PC-3 (cell line): ENCODE measurements around the gene UCN3. TPM values are rescaled to one million over a fixed set of nuclear protein-coding genes. Genes with fewer than 3 reads are reported as not detected.
A peak's percentile ranks its signal among the peaks of the same experiment; 100 is the strongest.

Experiments used
- ATAC-seq: fragments of 200-7000 bp; cut with Tn5 transposase; 2 replicates; pipeline ENCODE4 v1.9.1; 2020; ENCODE audit warnings: mild to moderate bottlenecking, moderate library complexity
- BruUV-seq: library from RNA; stranded (reverse); fragments of 400-500 nt; replicated peaks from 2 replicates; lab custom pipeline; 2021; lab: Mats Ljungman, UMichigan
- CTCF ChIA-PET: fragments of 300-600 bp; sonication (Branson Sonifier 250); formaldehyde crosslinking; loops from one replicate; lab custom pipeline; 2022; ENCODE audit warnings: antibody characterized with exemption; lab: Charles Lee
- POLR2A ChIA-PET: fragments of 300-600 bp; sonication (Branson Sonifier 250); formaldehyde crosslinking; loops from one replicate; lab custom pipeline; 2022; ENCODE audit warnings: antibody characterized with exemption; ENCODE audit not compliant: unreplicated experiment; lab: Charles Lee
- DNase-seq: peaks from one replicate; pipeline ENCODE4 v3.0.0-alpha.2; 2015
- H2AFZ ChIP-seq: fragments of 300-600 bp; sonication (generic); 2 replicates; pipeline ENCODE4 v1.6.0; 2016; ENCODE audit warnings: antibody characterized with exemption, low read length
- H3F3A ChIP-seq: fragments of 300-600 bp; sonication (generic); one replicate; pipeline ENCODE4 v1.6.0; 2017; ENCODE audit warnings: antibody characterized with exemption, low read length, control low read depth, mild to moderate bottlenecking; ENCODE audit not compliant: unreplicated experiment
- H3K27ac ChIP-seq: fragments of 300-600 bp; sonication (generic); 2 replicates; pipeline ENCODE4 v1.5.1; 2016; ENCODE audit warnings: mild to moderate bottlenecking, low read length
- H3K27me3 ChIP-seq: fragments of 300-600 bp; sonication (generic); 2 replicates; pipeline ENCODE4 v1.6.1; 2016; ENCODE audit warnings: low read length, mixed read lengths
- H3K36me3 ChIP-seq: fragments of 300-600 bp; sonication (generic); 2 replicates; pipeline ENCODE4 v1.6.1; 2016; ENCODE audit warnings: low read depth, mixed run types, low read length, mixed read lengths
- H3K4me1 ChIP-seq: fragments of 300-600 bp; sonication (generic); 2 replicates; pipeline ENCODE4 v1.5.1; 2016; ENCODE audit warnings: low read length; ENCODE audit not compliant: insufficient read depth
- H3K4me2 ChIP-seq: fragments of 300-600 bp; sonication (generic); 2 replicates; pipeline ENCODE4 v1.6.0; 2016; ENCODE audit warnings: low read length
- H3K4me3 ChIP-seq: fragments of 300-600 bp; sonication (generic); 2 replicates; pipeline ENCODE4 v1.5.1; 2016; ENCODE audit warnings: mild to moderate bottlenecking, low read length, mixed read lengths
- H3K79me2 ChIP-seq: fragments of 300-600 bp; sonication (generic); 2 replicates; pipeline ENCODE4 v1.6.1; 2017; ENCODE audit warnings: low read length, mixed read lengths
- H3K9ac ChIP-seq: fragments of 300-600 bp; sonication (generic); 2 replicates; pipeline ENCODE4 v1.6.0; 2016; ENCODE audit warnings: mild to moderate bottlenecking, low read length
- H3K9me2 ChIP-seq: fragments of 300-600 bp; sonication (generic); replicated peaks from 2 replicates; pipeline ENCODE4 v1.6.1; 2016; ENCODE audit warnings: mixed run types, low read length, mixed read lengths
- H3K9me3 ChIP-seq: fragments of 300-600 bp; sonication (generic); 2 replicates; pipeline ENCODE4 v1.6.1; 2016; ENCODE audit warnings: low read length, mixed read lengths
- H4K20me1 ChIP-seq: fragments of 300-600 bp; sonication (generic); 2 replicates; pipeline ENCODE4 v1.6.1; 2016; ENCODE audit warnings: low read length, mixed read lengths
- EZH2 ChIP-seq: fragments of 300-600 bp; sonication (generic); IDR thresholded peaks from one replicate; pipeline ENCODE4 v1.6.1; 2017; ENCODE audit warnings: antibody characterized with exemption, mild to moderate bottlenecking, low read length; ENCODE audit not compliant: unreplicated experiment
- EZH2phosphoT487 ChIP-seq: fragments of 300-600 bp; sonication (generic); IDR thresholded peaks from 2 replicates; pipeline ENCODE4 v1.6.1; 2018; ENCODE audit warnings: mild to moderate bottlenecking, antibody characterized with exemption, low read length, borderline replicate concordance
- intact Hi-C: fragments of 100-400 bp; cut with micrococcal nuclease; formaldehyde crosslinking; loops from 2 replicates; pipeline ENCODE4 v1.9.0; 2023
- total RNA-seq: library from RNA; depleted of rRNA; stranded (reverse); fragments of >200 nt; gene quantifications from 2 replicates; pipeline ENCODE4 v1.2.3, GENCODE V29; 2014
- TF ChIP-seq, protein P1 (sequence below): fragments of 300-600 bp; sonication (generic); conservative IDR thresholded peaks from 2 replicates; pipeline ENCODE4 v1.5.1; 2017; ENCODE audit warnings: antibody characterized with exemption, low read depth, mild to moderate bottlenecking, low read length

Gene UCN3
- total RNA-seq, 1 experiment from 2014 or later, result not detected

DNA sequence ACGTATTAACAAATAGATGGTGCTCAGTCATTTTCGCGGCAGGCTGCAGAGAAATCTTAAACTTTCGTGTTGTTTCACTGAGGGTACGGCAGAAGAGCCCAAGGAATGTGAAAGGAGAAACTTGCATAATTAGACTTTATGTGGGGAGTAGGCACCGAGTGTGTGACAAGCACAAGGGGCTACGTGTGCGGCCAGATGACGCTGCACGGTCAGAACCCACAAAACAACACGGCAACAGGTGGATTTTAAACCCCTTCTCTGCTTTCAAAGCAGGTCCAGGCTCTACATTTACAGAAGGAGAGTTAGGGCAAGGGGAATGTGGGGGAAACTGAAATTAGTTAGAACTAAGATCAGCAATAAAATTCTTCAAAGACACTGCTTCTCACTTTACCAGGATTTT lies 392 bp upstream of the UCN3 start:
- Histone ChIP-seq H3K4me2 (no peak overlapping the region), H3K27ac (no peak overlapping the region), H3K36me3 (no peaks in the 10 kb centered on the region), H3K4me3 (no peak overlapping the region), H3F3A (no peaks in the 10 kb centered on the region), H3K79me2 (no peaks in the 10 kb centered on the region), H3K9me3 (no peaks in the 10 kb centered on the region), H3K9me2 (no peaks in the 10 kb centered on the region), H2AFZ (no peak overlapping the region), H3K4me1 (no peaks in the 10 kb centered on the region), H3K9ac (no peak overlapping the region), H4K20me1 (no peaks in the 10 kb centered on the region), H3K27me3 (0 out of 2 replicates have a peak, but pooled peaks cover 4% of the 10 kb centered on the region)
- POLR2A ChIA-PET, result no interaction called here
- TF ChIP-seq EZH2phosphoT487 (no peak), EZH2 (no peak)
- TF ChIP-seq, protein P1, sequence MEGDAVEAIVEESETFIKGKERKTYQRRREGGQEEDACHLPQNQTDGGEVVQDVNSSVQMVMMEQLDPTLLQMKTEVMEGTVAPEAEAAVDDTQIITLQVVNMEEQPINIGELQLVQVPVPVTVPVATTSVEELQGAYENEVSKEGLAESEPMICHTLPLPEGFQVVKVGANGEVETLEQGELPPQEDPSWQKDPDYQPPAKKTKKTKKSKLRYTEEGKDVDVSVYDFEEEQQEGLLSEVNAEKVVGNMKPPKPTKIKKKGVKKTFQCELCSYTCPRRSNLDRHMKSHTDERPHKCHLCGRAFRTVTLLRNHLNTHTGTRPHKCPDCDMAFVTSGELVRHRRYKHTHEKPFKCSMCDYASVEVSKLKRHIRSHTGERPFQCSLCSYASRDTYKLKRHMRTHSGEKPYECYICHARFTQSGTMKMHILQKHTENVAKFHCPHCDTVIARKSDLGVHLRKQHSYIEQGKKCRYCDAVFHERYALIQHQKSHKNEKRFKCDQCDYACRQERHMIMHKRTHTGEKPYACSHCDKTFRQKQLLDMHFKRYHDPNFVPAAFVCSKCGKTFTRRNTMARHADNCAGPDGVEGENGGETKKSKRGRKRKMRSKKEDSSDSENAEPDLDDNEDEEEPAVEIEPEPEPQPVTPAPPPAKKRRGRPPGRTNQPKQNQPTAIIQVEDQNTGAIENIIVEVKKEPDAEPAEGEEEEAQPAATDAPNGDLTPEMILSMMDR, result no peak
- no peak for DNase-seq
- CTCF ChIA-PET, result no interaction called here
- intact Hi-C loops, result no loop called here
- BruUV-seq, result no TSS peak
- ATAC-seq, result no peak

DNA sequence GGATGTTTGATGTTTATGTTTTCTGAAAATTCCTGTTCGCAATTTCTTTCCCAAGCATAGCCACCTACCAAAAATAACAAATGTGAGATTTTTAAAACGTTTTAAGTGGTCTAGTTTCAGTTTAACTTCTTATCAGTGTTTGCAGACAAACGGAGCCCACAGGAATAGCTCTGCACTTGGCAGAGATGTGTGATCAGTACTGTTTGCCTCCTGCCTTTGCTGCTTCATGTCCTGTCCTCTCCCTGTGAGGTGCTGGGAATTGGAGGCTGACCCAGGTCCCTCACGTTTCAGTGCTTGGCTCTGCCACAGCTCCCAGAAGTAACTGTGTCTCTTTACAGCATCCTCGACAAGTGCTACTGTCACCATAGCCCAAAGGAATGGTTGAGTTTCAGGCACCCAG lies 1.2 kb downstream of the UCN3 start:
- Histone ChIP-seq H3F3A (no peaks in the 10 kb centered on the region), H3K79me2 (no peaks in the 10 kb centered on the region), H3K9me3 (no peaks in the 10 kb centered on the region), H3K4me3 (no peak overlapping the region), H3K4me2 (0 out of 2 replicates have a peak overlapping the region, but pooled peaks have one; percentile 17), H2AFZ (no peak overlapping the region), H3K27me3 (0 out of 2 replicates have a peak, but pooled peaks cover 4% of the 10 kb centered on the region), H3K9me2 (no peaks in the 10 kb centered on the region), H4K20me1 (no peaks in the 10 kb centered on the region), H3K9ac (no peak overlapping the region), H3K36me3 (no peaks in the 10 kb centered on the region), H3K4me1 (no peaks in the 10 kb centered on the region), H3K27ac (no peak overlapping the region)
- DNase-seq, result no peak
- no TSS peak for BruUV-seq
- CTCF ChIA-PET, result no interaction called here
- intact Hi-C loops, result no loop called here
- POLR2A ChIA-PET, result no interaction called here
- ATAC-seq, result no peak
- TF ChIP-seq, protein P1, result no peak
- no peak for TF ChIP-seq EZH2phosphoT487
- no peak for TF ChIP-seq EZH2

DNA sequence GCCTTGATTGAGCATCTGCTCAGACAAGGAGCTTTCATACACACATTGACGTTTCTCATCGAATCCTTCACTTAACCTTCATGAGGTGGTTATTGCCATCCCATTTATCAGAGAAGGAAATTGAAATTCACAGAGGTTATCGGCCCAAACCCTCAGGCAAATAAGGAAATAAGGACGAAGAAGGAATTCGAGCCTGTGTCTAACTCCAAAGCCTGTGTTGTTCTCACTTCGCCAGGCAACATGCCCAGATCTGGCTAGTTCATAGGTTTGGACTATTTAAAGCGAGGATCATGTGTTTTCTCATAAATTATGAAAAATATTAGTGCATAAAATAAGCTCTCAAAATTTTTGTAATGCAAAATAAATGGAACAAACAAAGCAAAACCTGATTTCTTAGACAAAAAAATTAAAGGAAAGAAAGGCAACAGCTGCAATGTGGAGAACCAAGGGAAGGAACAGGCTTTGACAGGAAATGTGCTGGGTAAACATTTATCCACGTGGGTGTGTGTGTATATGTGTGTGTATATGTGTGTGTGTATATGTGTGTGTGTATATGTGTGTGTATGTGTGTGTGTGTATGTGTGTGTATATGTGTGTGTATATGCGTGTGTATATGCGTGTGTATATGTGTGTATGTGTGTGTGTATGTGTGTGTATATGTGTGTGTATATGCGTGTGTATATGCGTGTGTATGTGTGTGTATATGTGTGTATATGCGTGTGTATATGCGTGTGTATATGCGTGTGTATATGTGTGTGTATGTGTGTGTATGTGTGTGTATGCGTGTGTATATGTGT lies 4.8 kb downstream of the UCN3 start:
- TF ChIP-seq, protein P1, result no peak
- no peak for TF ChIP-seq EZH2phosphoT487
- TF ChIP-seq EZH2, result no peak
- Histone ChIP-seq H3K9me2 (no peaks in the 10 kb centered on the region), H3K4me1 (no peaks in the 10 kb centered on the region), H2AFZ (no peak overlapping the region), H3K9me3 (no peaks in the 10 kb centered on the region), H3K9ac (no peak overlapping the region), H3F3A (no peaks in the 10 kb centered on the region), H3K79me2 (no peaks in the 10 kb centered on the region), H3K4me3 (no peak overlapping the region), H3K27me3 (0 out of 2 replicates have a peak, but pooled peaks cover 4% of the 10 kb centered on the region), H3K36me3 (no peaks in the 10 kb centered on the region), H3K4me2 (no peak overlapping the region), H3K27ac (no peak overlapping the region), H4K20me1 (no peaks in the 10 kb centered on the region)
- intact Hi-C loops, result no loop called here
- ATAC-seq (no peak), DNase-seq (no peak)
- POLR2A ChIA-PET, result no interaction called here
- BruUV-seq, result no TSS peak
- CTCF ChIA-PET, result no interaction called here
